HG03432 (cell line): ENCODE results near the gene AIFM2.
A peak's percentile ranks its signal among the peaks of the same experiment; 100 is the strongest.
"Not testable (repeated sequence)": the region's sequence is repeated elsewhere in the genome, so short reads cannot be mapped to it uniquely, and the experiment has no call there.

Source experiments
- ATAC-seq: cut with Tn5 transposase; IDR thresholded peaks from one replicate; pipeline ENCODE4 v1.9.1; 2021; ENCODE audit warnings: mild to moderate bottlenecking, moderate library complexity; ENCODE audit not compliant: unreplicated experiment

Gene AIFM2

DNA sequence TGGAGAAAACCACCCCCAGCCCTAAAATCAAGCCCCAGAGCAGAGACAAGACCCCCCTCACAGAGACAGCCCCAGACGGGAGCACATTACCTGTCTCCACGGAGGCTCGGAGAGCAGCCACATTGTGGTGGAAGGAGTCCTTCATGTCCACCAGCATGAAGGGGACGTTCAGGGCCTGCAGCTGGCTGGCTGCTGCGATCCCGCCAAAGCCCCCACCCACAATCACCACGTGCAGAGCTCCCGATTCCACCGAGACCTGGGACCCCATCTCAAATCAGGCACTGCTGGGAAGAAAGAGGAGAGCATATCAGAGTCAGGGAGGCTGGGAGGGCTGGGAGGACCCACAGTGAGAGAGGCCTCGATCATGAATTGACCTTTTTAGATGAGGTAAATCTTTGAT, 8.8 kb downstream of the AIFM2 start:
- no peak for ATAC-seq

DNA sequence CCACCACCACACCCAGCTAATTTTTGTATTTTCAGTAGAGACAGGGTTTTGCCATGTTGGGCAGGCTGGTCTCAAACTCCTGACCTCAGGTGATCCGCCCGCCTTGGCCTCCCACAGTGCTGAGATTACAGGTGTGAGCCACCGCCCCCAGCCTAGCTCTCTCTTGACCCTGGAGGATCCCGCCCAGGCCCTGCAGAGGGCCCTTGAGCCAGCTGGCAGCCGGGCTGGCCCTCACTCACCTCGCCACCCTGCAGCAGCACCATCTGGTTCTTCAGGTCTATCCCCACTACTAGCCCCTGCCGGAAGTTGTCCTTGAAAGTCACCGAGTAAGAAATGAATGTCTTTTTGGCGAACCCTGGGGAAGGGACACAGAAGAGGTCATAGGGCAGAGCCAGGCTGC, 9.5 kb downstream of the AIFM2 start:
- not testable (repeated sequence) for ATAC-seq

DNA sequence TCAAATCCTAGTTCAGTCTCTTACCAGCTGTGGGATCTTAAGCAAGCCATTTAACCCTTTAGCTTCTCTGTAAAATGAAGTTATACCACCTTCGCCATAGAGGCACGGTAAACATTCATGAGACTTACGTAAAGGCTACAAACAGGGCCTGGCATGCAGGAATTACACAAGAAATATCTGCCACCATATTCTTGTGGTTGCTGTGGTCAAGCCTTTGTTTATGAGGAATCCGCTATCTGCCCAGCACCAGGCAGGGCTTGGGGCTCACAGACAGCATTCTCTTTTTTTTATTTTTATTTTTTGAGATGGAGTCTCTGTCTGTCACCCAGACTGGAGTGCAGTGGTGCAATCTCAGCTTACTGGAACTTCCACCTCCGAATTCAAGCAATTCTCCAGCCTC, 9.9 kb downstream of the AIFM2 start:
- no peak for ATAC-seq

DNA sequence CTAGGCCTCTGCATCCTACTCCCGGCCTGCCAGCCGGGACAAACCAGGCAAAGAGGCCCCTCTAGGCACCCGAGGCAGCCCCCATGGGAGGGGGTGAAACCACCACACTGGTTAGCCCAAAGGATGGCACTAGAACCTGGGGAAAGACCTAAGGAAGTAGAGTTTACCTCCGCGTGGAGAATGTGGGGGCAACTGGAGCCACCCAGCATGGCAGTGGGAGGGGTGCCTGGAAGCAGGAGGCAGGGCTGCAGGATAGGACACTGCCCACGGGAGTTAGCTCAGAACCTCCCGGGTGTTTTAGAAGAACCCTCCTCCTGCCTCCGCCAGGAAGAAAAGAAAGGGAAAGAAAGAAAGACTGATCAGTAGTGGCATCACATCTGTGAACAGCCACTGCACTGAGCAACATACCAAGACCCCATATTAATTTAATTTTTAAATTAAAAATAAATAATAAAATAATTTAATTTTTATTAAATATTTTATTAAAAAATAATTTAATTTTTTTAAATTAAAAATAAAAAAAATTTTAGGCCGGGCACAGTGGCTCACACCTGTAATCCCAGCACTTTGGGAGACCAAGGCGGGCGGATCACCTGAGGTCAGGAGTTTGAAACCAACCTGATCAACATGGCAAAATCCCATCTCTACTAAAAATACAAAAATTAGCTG, 11.2 kb downstream of the AIFM2 start:
- ATAC-seq = no peak

DNA sequence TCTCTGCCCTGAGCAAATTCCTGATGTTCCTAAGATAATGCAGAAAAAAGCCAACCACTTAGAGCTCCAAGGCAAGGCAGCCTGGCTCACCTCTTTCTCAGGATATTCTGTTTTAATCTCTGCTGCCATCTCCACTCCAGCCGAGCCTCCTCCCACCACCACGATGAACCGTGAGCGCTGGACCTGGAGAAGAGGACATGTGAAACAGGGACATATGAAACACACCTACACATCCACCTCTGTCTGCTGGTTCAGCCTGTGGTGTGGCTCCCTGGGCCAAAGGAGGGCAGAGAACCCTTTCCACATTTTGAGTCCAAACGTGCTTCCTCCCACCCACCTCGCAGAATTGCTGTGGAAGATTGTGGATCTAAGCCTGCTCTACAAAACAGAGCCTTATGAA, 12.2 kb downstream of the AIFM2 start:
- ATAC-seq = no peak

DNA sequence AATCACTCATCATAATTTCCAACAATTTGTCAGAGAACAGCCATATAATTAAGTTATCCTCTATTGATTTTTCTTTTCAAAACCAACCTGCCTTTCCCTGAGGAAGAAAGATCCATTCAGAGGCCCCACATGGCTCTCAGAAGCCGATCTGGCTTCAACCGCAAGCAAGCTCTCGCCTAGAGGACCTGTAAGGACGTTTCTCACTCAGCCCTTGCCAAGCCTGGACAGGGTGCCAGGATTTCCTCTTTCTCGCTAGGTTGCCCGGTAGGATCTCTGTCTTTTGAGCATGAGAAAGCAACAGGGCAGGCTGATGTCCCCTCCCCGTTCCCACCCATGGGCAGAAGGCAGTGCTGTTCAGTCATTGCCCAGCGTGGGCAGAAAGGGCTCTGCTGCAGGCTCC, 13.0 kb downstream of the AIFM2 start:
- no peak for ATAC-seq

DNA sequence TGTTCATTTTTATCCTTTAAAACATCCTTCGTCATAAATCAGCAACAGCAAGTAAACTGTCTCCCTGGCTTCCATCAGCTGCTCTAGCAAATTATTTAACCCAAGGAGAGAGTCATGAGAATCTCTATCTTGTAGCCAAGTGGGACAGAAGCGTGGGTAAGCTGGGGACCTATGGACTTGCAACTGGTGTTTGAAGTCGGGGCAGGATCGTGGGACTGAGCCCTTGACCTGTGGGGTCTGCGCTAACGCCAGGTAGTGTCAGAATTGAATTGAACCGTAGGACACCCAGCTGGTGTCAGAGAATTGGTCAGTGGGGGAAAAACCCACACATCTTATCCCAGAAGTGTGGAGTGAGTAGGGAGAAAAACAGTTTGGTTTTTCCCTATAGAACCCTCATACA, 13.4 kb downstream of the AIFM2 start:
- ATAC-seq = no peak

DNA sequence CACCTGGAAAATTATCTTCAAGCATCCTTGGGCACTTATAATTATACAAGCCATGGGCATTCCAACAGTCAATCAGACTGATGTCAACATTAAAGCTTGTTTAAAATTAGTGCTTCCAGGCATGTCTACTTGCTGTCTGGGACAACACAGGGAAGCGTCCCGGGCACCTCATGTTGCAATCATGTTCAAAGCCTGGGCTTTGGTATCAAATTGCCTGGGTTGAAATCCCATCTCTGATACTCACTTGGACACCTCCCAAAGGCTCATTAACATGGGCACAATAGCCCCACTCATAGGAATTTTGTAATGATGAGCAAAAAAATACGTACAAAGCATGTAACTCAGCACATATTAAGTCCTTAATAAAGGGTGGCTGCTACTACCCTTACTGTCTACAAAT, 14.4 kb downstream of the AIFM2 start:
- ATAC-seq = no peak

DNA sequence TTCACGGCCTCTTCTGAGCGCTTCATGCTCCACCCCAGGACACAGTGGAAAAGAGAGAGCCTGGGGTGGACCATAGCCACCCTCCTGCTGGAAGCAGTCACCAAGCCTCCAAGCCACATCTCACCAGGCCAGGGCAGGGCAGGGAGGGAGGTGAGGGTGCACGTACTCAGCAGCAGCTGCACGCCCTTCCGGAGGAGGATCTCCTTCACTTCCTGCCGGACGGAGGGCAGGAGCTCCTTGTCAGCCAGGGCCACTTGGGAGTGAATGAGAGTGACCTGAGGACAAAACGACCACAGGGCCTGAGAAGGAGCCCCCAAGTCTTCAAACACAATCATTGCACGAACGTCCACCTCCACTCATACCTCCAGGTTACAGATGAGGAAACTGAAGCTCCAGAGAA, 15.0 kb downstream of the AIFM2 start:
- no peak for ATAC-seq

DNA sequence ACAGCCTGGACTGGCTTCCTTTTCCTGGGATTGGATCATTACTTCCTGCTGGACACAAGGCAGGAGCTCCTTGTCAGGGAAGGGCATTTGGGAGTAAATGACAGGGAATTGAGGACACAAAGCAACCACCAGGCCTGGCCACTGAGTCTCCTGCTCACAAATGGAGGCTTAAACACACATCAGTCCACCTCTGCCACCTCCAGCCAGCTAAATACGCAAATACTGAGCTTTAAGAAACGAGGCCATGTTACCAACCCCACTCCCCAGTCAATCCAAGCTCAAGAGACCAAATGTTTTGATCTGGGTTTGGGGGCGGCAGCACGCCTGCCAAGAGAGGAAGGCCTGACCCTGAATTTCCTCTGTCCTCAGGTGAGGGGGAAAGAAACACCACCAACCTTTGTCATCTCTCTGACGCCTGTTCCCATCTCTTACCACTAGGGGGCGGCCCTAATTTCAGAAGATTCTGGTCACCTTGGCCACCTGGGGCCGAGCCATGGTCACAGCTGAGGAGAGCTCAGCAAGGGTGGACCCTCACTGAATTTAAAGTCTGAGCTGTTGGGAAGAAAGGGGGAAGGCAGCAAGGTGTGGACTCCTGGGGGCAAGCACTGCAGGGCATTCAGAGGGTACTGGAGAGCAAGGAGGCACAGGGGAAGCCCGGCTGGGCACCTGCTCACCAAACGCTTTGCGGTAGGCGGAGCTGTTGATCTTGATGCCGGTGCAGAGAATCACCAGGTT, 16.5 kb downstream of the AIFM2 start:
- ATAC-seq = no peak

DNA sequence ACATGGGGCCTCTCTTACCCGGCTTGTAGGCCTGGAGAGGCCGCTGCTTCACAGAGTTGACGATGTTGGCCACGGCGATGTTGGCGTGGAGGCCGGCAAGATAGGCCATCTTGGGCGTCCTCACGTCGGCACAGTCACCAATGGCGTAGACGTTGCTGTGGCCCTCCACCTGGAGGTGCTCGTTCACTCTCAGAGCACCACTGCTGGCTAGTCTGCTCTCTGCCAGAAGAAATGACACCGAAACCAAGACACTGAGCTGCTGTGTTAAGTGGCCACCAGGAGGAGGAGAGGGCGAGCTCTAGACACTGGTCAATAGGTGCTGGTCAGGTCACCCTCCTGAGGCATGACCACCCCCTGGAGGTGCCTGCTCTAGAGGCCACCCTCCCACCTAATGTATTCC, 17.7 kb downstream of the AIFM2 start:
- ATAC-seq = no peak

DNA sequence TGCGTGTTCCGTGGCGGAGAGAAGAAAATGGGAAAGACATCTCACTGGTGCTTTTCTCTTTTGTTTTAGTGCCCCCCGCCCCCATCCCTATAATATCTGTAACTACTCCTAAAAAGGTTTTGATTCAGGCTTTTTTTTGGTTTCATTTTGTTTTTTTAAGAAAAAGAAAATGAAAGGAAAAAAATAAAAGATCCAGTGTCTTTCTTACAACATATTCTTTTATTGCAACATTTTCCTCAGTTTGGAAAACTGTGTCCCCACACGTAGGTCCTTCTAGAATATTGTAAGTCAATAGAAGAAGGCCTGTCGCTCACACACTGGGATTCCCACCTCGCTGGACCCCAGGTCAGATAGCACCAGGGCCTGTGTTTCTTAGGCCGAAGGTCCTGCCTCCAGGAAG, 20.6 kb downstream of the AIFM2 start:
- no peak for ATAC-seq

DNA sequence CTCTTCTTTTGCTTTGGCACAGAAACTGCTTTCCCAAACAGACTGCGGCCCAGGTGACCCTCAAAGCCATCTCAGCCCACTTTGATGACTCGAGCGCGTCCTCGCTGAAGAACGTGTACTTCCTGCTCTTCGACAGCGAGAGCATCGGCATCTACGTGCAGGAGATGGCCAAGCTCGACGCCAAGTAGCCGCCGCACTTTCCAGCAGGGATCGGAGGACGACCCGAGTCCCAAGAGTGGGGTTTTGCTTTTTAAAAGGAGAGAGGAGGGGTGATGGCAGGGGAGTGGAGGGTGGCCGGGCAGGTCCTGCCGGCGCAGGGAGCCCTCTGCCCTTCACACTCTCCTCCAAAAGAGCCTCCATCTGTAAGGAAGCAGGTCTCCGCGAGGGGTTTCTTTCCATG, 21.1 kb downstream of the AIFM2 start:
- no peak for ATAC-seq

DNA sequence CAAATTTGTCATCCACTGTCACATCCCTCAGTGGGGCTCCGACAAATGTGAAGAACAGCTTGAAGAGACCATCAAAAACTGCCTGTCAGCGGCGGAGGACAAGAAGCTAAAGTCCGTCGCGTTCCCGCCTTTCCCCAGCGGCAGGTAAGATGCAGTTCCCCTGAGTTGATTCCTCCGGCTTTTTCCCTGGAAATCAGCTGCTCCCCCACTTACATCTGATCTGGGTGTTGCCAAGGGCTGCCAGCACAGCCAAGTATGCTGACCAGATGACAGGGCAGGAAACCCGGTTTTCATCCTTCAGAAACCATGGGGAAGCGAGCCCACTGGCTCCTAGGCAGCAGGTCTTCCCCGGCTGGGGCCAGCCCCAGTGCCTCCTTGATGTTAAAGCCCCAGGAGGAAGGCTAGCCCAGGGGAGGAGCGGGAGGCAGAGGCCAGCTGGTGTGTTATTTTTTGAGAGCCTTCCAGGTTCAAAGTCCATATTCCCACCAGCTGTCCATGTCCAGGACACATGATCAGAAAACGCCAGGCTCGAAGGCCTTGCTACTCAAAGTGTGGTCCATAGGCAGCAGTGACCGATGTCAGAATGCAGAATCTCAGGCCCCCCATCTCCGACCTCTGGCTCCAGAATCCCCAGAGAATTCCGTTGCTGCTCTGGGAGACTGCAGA, 23.4 kb downstream of the AIFM2 start:
- ATAC-seq = no peak

DNA sequence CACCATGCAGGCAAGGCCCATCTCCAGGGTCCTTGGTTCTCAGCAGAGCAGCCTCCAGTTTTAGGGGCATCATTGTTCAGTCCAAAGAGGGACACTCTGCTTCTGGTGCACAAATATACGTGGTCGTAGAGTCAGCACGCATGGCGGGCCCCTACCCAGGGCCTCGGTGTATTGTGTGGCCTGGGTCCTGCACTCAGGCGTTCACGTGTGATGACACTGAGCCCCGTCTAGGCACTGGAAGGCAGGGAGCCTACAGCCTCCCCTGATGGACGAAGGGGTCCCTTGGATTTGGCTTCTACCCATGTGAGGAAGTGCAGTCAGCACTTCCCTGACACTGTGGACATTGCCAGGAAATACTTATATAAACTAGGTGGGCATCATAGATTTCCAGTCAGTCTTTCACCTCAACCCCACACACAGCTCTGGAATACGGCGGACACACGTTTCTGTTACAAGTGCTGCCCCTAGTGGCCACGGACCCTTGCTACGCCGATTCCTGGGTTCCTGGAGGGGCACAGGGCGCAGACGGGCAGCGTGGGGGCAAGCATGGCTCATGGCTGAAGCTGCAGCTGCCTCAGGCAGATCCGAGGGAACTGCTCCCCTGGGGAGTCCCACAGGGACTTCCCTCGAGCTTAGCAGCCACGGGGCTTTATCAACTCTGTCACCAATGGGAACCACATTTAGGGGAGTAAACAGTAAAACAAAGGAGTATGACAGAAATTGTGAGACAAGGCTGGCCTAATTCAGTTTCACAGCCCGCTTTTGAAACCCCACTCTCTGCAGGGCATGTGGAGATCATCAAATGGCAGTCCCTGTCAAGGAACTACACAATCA, 25.4 kb downstream of the AIFM2 start:
- peak; percentile 75 for ATAC-seq

DNA sequence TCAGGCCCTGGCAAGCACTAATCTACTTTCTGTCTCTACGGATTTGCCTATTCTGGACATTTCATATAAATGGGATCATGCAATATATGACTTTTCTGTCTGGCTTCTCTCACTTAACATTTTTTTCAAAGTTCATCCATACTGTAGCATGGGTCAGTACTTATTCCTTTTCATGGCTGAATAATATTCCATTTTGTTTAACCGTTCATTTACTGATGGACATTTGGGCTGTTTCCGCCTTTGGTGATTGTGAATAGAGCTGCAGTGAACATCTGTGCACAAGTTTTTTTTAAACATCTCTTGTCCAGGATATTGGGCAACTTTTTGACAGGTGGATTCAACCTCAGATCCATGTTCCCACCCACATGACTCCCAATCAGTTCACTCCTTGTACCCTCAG, 31.0 kb downstream of the AIFM2 start:
- no peak for ATAC-seq

DNA sequence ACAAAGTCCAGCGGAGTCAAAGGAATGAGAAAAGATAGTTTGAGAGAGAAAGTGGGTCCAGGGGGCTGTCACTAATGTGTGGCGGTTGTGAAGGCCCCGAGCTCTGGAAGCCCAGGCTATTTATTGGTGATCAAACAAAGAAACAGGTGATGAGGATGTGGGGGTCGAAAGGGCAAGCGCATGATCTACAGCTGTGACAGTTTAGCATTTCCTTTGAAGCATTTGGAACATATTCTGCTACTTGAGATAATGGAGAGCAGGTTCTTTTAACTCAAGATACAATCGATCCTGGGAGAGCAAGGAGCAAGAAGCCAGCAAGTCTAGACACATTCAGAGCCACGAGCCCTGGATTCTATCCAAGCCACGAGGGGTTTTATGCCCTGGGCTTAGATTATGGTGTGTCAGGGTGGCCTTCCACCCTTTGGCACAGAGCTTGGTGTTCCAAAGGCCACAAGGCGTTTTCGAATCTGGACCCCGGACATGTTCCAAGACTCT, 31.5 kb downstream of the AIFM2 start:
- not testable (repeated sequence) for ATAC-seq

DNA sequence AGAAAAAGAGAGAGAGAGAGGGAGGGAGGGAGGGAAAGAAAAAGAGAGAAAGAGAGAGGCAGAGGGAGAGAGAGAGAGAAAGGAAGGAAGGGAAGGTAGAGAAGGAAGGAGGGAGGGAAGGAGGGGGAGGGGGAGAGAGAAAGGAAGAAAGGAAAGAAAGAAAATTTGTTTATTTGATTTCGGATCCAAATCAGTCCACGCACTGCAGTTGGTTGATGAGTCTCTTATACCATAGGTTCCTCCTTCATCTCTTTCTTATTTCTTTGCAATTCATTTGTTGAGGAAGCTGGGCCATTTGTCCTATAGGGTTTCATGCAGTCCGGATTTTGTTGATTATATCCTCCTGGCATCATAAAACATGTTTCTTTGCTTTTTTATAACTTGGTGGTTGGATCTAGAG, 34.4 kb downstream of the AIFM2 start:
- no peak for ATAC-seq

DNA sequence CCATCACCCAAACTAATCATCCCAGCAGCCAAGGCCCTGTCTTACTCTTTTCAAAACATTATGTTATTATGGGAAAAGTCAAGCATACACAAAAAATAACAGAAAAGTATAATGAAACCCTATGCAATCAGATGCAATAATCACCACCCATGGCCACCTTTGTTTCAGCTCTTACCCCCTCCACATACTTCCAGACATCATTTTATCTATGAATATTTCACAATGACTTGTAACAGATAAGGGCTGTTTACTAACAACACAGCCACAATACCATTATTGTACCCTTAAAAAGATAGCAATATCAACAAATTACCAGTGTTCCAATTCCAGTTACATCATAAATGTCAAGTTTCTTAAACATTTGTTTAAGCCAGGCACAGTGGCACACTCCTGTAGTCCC, 35.2 kb downstream of the AIFM2 start:
- no peak for ATAC-seq

DNA sequence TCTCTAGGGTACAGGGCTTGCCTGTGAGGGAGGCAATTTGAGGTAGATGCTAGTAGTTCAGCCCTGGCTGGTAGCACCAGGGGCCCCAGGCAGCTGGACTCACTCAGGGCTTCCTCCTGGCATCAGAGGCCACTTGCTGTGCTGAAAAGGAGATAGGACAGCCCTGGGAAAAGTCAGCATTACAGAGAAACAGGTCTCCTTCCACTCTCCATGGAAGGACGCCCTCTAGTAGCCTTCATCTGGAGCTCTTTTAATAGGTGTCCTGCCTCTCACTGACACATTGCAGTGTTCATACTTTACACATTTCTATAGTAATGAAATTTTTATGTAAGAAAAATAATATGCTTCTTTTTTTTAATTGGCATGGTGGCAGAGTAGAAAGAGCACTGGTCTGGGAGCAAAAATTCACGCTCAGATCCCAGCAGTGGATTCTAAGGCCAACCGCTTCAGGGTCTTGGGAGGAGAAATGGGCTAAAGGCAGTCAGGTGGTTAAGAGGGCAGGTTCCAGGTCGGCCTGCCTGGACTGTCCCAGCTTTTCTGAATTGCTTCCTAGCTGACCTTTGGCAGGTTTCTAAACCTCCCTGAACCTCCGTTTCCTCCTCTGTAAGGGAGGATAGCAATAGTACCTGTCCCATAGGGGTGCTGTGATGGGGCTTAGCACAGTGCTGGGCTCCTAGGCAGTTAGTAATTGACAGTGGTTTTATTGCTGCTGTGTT, 35.8 kb downstream of the AIFM2 start:
- ATAC-seq = no peak
